ENCODE data around the gene CBFB.
A peak's percentile ranks its signal among the peaks of the same experiment; 100 is the strongest.

Gene CBFB

DNA sequence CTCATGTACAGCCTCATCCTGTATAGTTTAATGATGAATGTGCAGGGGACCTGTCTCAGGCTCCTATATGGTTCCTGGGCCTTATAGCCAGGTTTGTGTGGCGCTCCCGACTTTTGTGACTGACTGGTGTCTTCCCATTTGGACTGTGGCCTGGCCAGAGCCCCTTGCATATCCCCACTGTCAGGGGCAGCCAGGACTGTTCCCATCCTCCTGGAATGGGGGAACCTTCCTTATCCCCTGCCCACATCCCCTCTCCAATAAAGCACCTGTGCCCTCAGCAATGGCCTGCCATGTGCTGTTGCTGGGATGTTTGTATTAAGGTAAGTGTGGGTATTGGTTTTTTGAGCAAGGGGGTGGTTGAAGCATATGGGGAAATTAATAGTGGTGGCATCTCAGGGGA is 119.3 kb downstream of the CBFB start:
- Histone ChIP-seq H3K27me3 (ENCODE audit: insufficient read depth, insufficient read length) (peaks cover 12% of the 10 kb centered on the region), H3K9me3 (ENCODE audit: insufficient read depth, low read length) (no peaks in the 10 kb centered on the region; the same call in 1 of the 2 replicates), H3K9ac (ENCODE audit: insufficient read length, low read depth) (no peak overlapping the region), H3K4me3 (ENCODE audit: insufficient read length, low read depth) (no peak overlapping the region), H3K4me1 (ENCODE audit: insufficient read depth, insufficient read length) (peaks cover 12% of the 10 kb centered on the region), H3K36me3 (ENCODE audit: insufficient read depth, insufficient read length, low read length) (peaks cover 66% of the 10 kb centered on the region)
- no peak for DNase-seq (ENCODE audit: low read depth, low spot score)
- TF ChIP-seq SUZ12 (IDR thresholded peaks at IDR 0.05; ENCODE audit: extremely low read depth, insufficient read depth, insufficient read length) (no peak), ZNF274 (IDR thresholded peaks at IDR 0.05; ENCODE audit: low read depth, low read length) (no peak), YY1 (IDR thresholded peaks at IDR 0.05; ENCODE audit: insufficient read depth, insufficient read length) (no peak)

DNA sequence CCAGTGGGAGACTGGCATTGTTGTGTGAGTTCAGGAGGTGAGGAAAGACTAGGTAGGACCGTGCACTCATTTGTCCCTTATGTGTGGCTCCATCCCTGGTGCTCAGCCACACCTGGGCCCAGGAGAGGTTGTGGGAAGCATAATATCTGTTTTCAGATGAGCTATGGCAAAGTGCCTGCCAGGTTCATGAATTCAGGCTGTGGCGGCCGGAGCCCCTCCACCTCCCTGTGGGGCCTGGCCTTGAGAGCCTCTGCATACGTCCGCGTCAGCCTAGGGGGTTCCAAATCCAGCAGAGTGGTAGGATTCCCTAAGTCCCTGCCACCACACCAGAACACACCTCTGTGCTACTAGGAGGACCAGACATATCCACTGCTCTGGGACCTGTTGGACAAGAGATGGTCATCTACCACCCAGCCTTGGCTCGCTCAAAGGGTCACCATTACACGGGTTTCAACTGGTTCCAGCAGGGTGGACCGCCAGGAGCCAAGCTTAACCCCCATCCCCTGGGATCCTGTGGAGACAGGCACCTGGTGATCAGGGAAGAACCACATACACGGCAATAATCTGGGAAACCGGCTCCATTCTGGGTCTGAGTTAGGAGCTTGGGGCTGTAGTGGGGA is 119.8 kb downstream of the CBFB start:
- Histone ChIP-seq H3K4me1 (ENCODE audit: insufficient read depth, insufficient read length) (peaks cover 12% of the 10 kb centered on the region), H3K36me3 (ENCODE audit: insufficient read depth, insufficient read length, low read length) (peaks cover 62% of the 10 kb centered on the region), H3K4me3 (ENCODE audit: insufficient read length, low read depth) (no peak overlapping the region), H3K9ac (ENCODE audit: insufficient read length, low read depth) (no peak overlapping the region), H3K9me3 (ENCODE audit: insufficient read depth, low read length) (no peaks in the 10 kb centered on the region; the same call in 1 of the 2 replicates), H3K27me3 (ENCODE audit: insufficient read depth, insufficient read length) (peaks cover 16% of the 10 kb centered on the region)
- DNase-seq (ENCODE audit: low read depth, low spot score), result no peak
- no peak for TF ChIP-seq SUZ12 (IDR thresholded peaks at IDR 0.05; ENCODE audit: extremely low read depth, insufficient read depth, insufficient read length)
- no peak for TF ChIP-seq ZNF274 (IDR thresholded peaks at IDR 0.05; ENCODE audit: low read depth, low read length)
- no peak for TF ChIP-seq YY1 (IDR thresholded peaks at IDR 0.05; ENCODE audit: insufficient read depth, insufficient read length)

DNA sequence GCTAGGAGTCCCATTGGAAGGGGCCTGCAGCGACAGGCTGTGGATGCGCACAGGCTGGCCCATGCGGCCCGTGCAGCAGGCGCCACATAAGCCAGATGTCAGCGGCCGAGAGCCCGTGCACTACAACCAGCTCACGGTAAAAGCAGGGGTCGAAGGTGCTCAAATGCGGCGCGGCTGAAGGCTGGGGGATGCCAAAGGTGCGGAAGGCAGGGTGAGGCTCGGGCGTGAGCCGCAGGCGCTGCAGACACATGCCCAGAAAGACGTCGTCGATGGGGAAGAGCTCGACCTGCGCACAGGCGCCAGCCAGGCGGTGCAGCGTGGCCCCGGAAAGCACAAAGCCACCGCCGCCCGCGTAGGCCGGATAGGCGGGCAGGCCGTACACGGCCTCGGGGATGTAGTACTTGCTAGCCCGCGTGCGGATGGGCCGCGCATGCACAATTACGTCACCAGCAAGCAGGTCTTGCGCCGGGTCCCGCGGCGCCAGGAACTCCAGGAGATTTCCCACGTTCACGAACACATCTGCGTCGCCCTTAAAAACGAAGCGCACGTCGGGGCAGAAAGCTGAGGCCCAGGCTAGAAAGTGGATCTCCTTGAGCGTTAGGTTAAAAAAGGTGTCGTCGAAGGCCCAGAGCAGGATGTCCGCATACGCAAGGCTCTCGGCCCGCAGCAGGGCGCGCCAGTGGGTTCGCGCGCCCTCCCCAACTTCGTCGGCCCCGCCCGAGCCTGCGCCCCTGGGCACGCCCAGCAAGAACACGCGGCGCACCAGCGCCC is 120.5 kb downstream of the CBFB start:
- H3K9ac ChIP-seq (ENCODE audit: insufficient read length, low read depth), result peak overlapping the region; percentile 29
- no peaks in the 10 kb centered on the region; the same call in 1 of the 2 replicates for H3K9me3 ChIP-seq (ENCODE audit: insufficient read depth, low read length)
- no peak for DNase-seq (ENCODE audit: low read depth, low spot score)
- peak overlapping the region; percentile 75 for H3K4me3 ChIP-seq (ENCODE audit: insufficient read length, low read depth)
- H3K27me3 ChIP-seq (ENCODE audit: insufficient read depth, insufficient read length), result peaks cover 23% of the 10 kb centered on the region
- H3K36me3 ChIP-seq (ENCODE audit: insufficient read depth, insufficient read length, low read length), result peaks cover 56% of the 10 kb centered on the region
- H3K4me1 ChIP-seq (ENCODE audit: insufficient read depth, insufficient read length), result peaks cover 12% of the 10 kb centered on the region
- TF ChIP-seq ZNF274 (IDR thresholded peaks at IDR 0.05; ENCODE audit: low read depth, low read length) (no peak), YY1 (IDR thresholded peaks at IDR 0.05; ENCODE audit: insufficient read depth, insufficient read length) (no peak), SUZ12 (IDR thresholded peaks at IDR 0.05; ENCODE audit: extremely low read depth, insufficient read depth, insufficient read length) (no peak)

DNA sequence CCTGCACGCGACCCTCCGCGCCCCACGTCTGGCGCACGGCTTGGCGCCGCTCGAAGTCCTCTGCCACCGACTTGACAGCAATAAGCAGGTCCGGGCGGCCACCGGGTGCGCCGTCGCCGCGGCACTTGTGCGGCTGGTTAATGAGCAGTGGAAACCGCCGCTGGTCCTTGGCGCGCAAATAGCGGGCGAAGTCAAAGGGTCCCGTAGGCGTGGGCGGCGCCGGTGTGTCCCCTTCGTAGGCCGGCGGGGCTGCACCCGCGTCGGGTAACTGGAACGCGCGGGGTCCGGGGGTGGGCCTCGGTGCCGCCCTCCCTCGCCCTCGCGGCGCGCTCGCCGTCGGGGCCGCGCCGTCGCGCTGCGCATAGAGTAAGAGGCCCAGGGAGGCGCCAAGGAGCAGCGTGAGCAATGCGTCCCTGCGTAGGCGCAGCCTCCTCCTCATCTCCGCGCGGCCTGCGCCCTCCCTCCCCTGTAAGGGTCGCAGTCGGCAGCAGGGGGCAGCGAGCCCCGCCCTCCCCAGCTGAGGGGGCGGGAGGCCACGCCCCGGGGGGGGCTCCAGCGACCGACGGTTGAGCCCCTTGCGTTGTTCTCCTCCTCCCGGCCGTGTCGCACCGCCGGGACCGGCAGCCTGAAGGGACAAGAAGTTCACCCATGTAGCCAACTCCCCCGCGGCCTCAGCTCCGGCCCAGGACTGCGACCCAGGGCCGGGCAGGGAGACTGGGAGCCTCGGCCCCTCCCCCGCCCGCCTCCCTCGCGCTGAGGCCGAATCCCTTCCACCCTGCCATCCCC is 121.3 kb downstream of the CBFB start:
- Histone ChIP-seq H3K9ac (ENCODE audit: insufficient read length, low read depth) (peak overlapping the region; percentile 96), H3K4me1 (ENCODE audit: insufficient read depth, insufficient read length) (peaks cover 12% of the 10 kb centered on the region), H3K4me3 (ENCODE audit: insufficient read length, low read depth) (peak overlapping the region; percentile 75), H3K9me3 (ENCODE audit: insufficient read depth, low read length) (no peaks in the 10 kb centered on the region; the same call in 1 of the 2 replicates), H3K36me3 (ENCODE audit: insufficient read depth, insufficient read length, low read length) (peaks cover 48% of the 10 kb centered on the region), H3K27me3 (ENCODE audit: insufficient read depth, insufficient read length) (peaks cover 31% of the 10 kb centered on the region)
- TF ChIP-seq ZNF274 (IDR thresholded peaks at IDR 0.05; ENCODE audit: low read depth, low read length) (no peak), YY1 (IDR thresholded peaks at IDR 0.05; ENCODE audit: insufficient read depth, insufficient read length) (no peak), SUZ12 (IDR thresholded peaks at IDR 0.05; ENCODE audit: extremely low read depth, insufficient read depth, insufficient read length) (no peak)
- DNase-seq (ENCODE audit: low read depth, low spot score), result no peak

All from NT2/D1 (cell line).